Ishikawa (cell line): ENCODE results near the gene MED13L.

Source experiments
- CEBPB ChIP-seq: IDR thresholded peaks from 2 replicates; pipeline ENCODE4 v1.6.1; 2012
- CREB1 ChIP-seq: IDR thresholded peaks from 2 replicates; pipeline ENCODE4 v1.6.1; 2012; ENCODE audit warnings: low read depth
- EGR1 ChIP-seq: IDR thresholded peaks from 2 replicates; pipeline ENCODE4 v1.6.1; 2012
- EP300 ChIP-seq: IDR thresholded peaks from 2 replicates; pipeline ENCODE4 v1.6.1; 2012; ENCODE audit warnings: borderline replicate concordance
- FOXM1 ChIP-seq: IDR thresholded peaks from 2 replicates; pipeline ENCODE4 v1.6.1; 2012; ENCODE audit warnings: low read depth, borderline replicate concordance
- MAX ChIP-seq: IDR thresholded peaks from 2 replicates; pipeline ENCODE4 v1.6.1; 2012
- RAD21 ChIP-seq: IDR thresholded peaks from 2 replicates; pipeline ENCODE4 v1.6.1; 2012; ENCODE audit warnings: low read depth
- TCF12 ChIP-seq: IDR thresholded peaks from 2 replicates; pipeline ENCODE4 v1.6.1; 2012; ENCODE audit warnings: low read depth
- YY1 ChIP-seq: IDR thresholded peaks from 2 replicates; pipeline ENCODE4 v1.6.1; 2012; ENCODE audit warnings: low read depth

GRCh38 chr12:116019415-116019814, 258.1 kb downstream of the MED13L start:
- TF ChIP-seq TCF12 (no peak), MAX (no peak), RAD21 (no peak), CEBPB (no peak), EP300 (no peak), CREB1 (no peak), FOXM1 (no peak), EGR1 (no peak), YY1 (no peak)
